Spleen (tissue), 11 donors: ENCODE measurements around the gene MACROD2. TPM values are rescaled to one million over a fixed set of nuclear protein-coding genes. Genes with fewer than 3 reads are reported as not detected.

Source experiments
- DNase-seq: peaks from one replicate; pipeline ENCODE4 v3.0.0-alpha.2; 2020
- H3K27ac ChIP-seq, 8 donors: fragments of 200-600 bp; sonication (generic) in 7 of 8; 1 replicate in 4 of 8; 2 replicates in 4 of 8; pipeline versions ENCODE4 v1.5.0 to v1.8.0; 2016 to 2021; ENCODE audit warnings: inconsistent platforms in 4 of 8, mild to moderate bottlenecking in 4 of 8, moderate library complexity in 1 of 8
- H3K27me3 ChIP-seq, 7 donors: fragments of 200-600 bp; sonication (generic) in 6 of 7; replicated peaks in 1 of 7; 1 replicate in 4 of 7; 2 replicates in 3 of 7; pipeline versions ENCODE4 v1.5.0 to v1.8.0; 2016 to 2021; ENCODE audit warnings: inconsistent platforms in 3 of 7, mild to moderate bottlenecking in 1 of 7
- H3K36me3 ChIP-seq, 6 donors: fragments of 200-600 bp; sonication (generic) in 5 of 6; 1 replicate in 4 of 6; 2 replicates in 2 of 6; pipeline versions ENCODE4 v1.5.0 to v1.8.0; 2016 to 2021; ENCODE audit warnings: inconsistent platforms in 2 of 6
- H3K4me1 ChIP-seq, 6 donors: fragments of 200-600 bp; sonication (generic) in 5 of 6; 1 replicate in 3 of 6; 2 replicates in 3 of 6; pipeline versions ENCODE4 v1.5.0 to v1.8.0; 2016 to 2021; ENCODE audit warnings: inconsistent platforms in 3 of 6
- H3K4me3 ChIP-seq, 8 donors: fragments of 200-600 bp; sonication (generic) in 7 of 8; 1 replicate in 4 of 8; 2 replicates in 4 of 8; pipeline versions ENCODE4 v1.5.0 to v1.8.0; 2016 to 2021; ENCODE audit warnings: inconsistent platforms in 4 of 8, mild to moderate bottlenecking in 4 of 8, moderate library complexity in 2 of 8
- H3K9me3 ChIP-seq, 8 donors: fragments of 200-600 bp; sonication (generic) in 7 of 8; 1 replicate in 4 of 8; 2 replicates in 4 of 8; pipeline versions ENCODE4 v1.5.0 to v1.8.0; 2016 to 2021; ENCODE audit warnings: inconsistent platforms in 4 of 8
- CTCF ChIP-seq, 11 experiments: fragments of 200-600 bp in 7 of 11; fragments of 450-650 bp in 4 of 11; sonication (generic) in 4 of 11; IDR thresholded peaks in 8 of 11; conservative IDR thresholded peaks in 3 of 11; 1 replicate in 7 of 11; 2 replicates in 4 of 11; pipeline versions ENCODE4 v1.4.0 to v1.8.0; 2016 to 2021; ENCODE audit warnings: antibody characterized with exemption in 11 of 11, inconsistent platforms in 4 of 11, mild to moderate bottlenecking in 1 of 11
- POLR2A ChIP-seq, 3 donors: fragments of 450-650 bp; IDR thresholded peaks; one replicate each; pipeline ENCODE4 v1.5.1; 2017; ENCODE audit warnings: antibody characterized with exemption in 3 of 3, mild to moderate bottlenecking in 1 of 3
- POLR2AphosphoS5 ChIP-seq, 3 donors: sonication (generic); formaldehyde crosslinking; IDR thresholded peaks; one replicate each; pipeline ENCODE4 v1.5.1; 2017; ENCODE audit warnings: antibody characterized with exemption in 3 of 3
- WGBS, 5 donors: extraction: QIAGEN DNeasy Blood & Tissue Kit in 3 of 5; methylation state at CpG; one replicate each; pipeline versions ENCODE4 v1.1.5 to v1.1.7; 2013 to 2018; 5-methylcytosine and 5-hydroxymethylcytosine counted together
- intact Hi-C: fragments of 100-400 bp; cut with DNase I; formaldehyde crosslinking; loops from one replicate; pipeline ENCODE4 v1.15.0; 2023; ENCODE audit warnings: low total_unique reads
- polyA plus RNA-seq, 3 donors: library from polyadenylated mRNA; stranded (reverse); fragments of 200-250 nt; gene quantifications; one replicate each; pipeline ENCODE4 v1.2.1, GENCODE V29; 2013
- total RNA-seq, 7 donors: library from RNA; depleted of rRNA in 3 of 7; stranded (reverse); fragments of >200 nt in 3 of 7; fragmentation: NEBNext Ultra II Directional in 4 of 7; extraction: Animal tissue kit (Norgen Biotek cat#: 25700) in 4 of 7; gene quantifications; one replicate each; pipeline versions ENCODE4 v1.1.0 to v1.2.1, GENCODE V29; 2016 to 2021
- donor health status: healthy with polysubstance abuse.
- donor health status: DM: no; HTN: no; CAD: no; lungs with moderate emphysema.
- donor health status: DM: no; HTN: no; CAD: no.
- donor health status: Bipolar disorder and iron deficiency.
- donor health status: healthy.
- donor health status: DM: no; HTN: no; CAD: no.
- donor health status: DM: yes; HTN: yes; CAD: no.

The MACROD2 gene
- total and polyA plus RNA-seq, 10 donors: 1.5 to 4.7 (median 3.4) TPM

GRCh38 chr20:14897608-14898007, 902.3 kb downstream of the MACROD2 start:
- no peaks in the 10 kb centered on the region for H3K4me1 ChIP-seq
- intact Hi-C loops: no loop called here
- H3K4me3 ChIP-seq: no peak overlapping the region
- H3K36me3 ChIP-seq: no peaks in the 10 kb centered on the region
- no peaks in the 10 kb centered on the region for H3K27me3 ChIP-seq
- DNase-seq: no peak
- TF ChIP-seq POLR2AphosphoS5 (IDR thresholded peaks at IDR 0.05): no peak
- TF ChIP-seq POLR2A (IDR thresholded peaks at IDR 0.05): no peak
- TF ChIP-seq CTCF (IDR thresholded peaks at IDR 0.05 in 8 of 11, conservative IDR thresholded peaks at IDR 0.05 in 3 of 11): no peak
- no peak overlapping the region for H3K27ac ChIP-seq
- H3K9me3 ChIP-seq: peaks cover 0 to 7% (median 0%) of the 10 kb centered on the region in 8 donors
- WGBS, 5 donors: 50 to 90% (median 74%) methylated on average over 1 of the region's 1 CpG

GRCh38 chr20:14902432-14903089, 907.2 kb downstream of the MACROD2 start:
- Histone ChIP-seq H3K4me1 (no peaks in the 10 kb centered on the region), H3K36me3 (no peaks in the 10 kb centered on the region), H3K27ac (no peak overlapping the region), H3K9me3 (peaks cover 0 to 7% (median 0%) of the 10 kb centered on the region in 8 donors), H3K27me3 (no peaks in the 10 kb centered on the region), H3K4me3 (no peak overlapping the region)
- 62 to 68% (median 64%) methylated on average over 4 of the region's 4 CpGs for WGBS, 5 donors
- intact Hi-C loops: no loop called here
- no peak for DNase-seq
- TF ChIP-seq CTCF (IDR thresholded peaks at IDR 0.05 in 8 of 11, conservative IDR thresholded peaks at IDR 0.05 in 3 of 11) (no peak), POLR2A (IDR thresholded peaks at IDR 0.05) (no peak)

- Histone ChIP-seq H3K4me3 (no peak overlapping the region), H3K27me3 (no peaks in the 10 kb centered on the region), H3K9me3 (peaks cover 0 to 10% (median 0%) of the 10 kb centered on the region in 8 donors), H3K36me3 (no peaks in the 10 kb centered on the region), H3K27ac (no peak overlapping the region), H3K4me1 (no peaks in the 10 kb centered on the region)
- 77 to 91% (median 86%) methylated on average over 2 of the region's 2 CpGs for WGBS, 5 donors
- no peak for TF ChIP-seq POLR2A (IDR thresholded peaks at IDR 0.05)
- no peak for TF ChIP-seq CTCF (IDR thresholded peaks at IDR 0.05 in 8 of 11, conservative IDR thresholded peaks at IDR 0.05 in 3 of 11)
- no peak for TF ChIP-seq POLR2AphosphoS5 (IDR thresholded peaks at IDR 0.05)
- no peak for DNase-seq
- intact Hi-C loops: no loop called here
Observed at GRCh38 chr20:14906908-14907434, 911.7 kb downstream of the MACROD2 start.

- WGBS, 5 donors: 91 to 100% (median 95%) methylated on average over 2 of the region's 2 CpGs
- intact Hi-C loops: no loop called here
- H3K4me1 ChIP-seq: no peaks in the 10 kb centered on the region
- H3K27ac ChIP-seq: no peak overlapping the region
- H3K36me3 ChIP-seq: no peaks in the 10 kb centered on the region
- H3K27me3 ChIP-seq: no peaks in the 10 kb centered on the region
- no peak overlapping the region for H3K4me3 ChIP-seq
- H3K9me3 ChIP-seq: peaks cover 0 to 5% (median 0%) of the 10 kb centered on the region in 8 donors
- TF ChIP-seq POLR2AphosphoS5 (IDR thresholded peaks at IDR 0.05): no peak
- TF ChIP-seq CTCF (IDR thresholded peaks at IDR 0.05 in 8 of 11, conservative IDR thresholded peaks at IDR 0.05 in 3 of 11): no peak
- no peak for TF ChIP-seq POLR2A (IDR thresholded peaks at IDR 0.05)
- no peak for DNase-seq
Observed at GRCh38 chr20:14910126-14910525, 914.8 kb downstream of the MACROD2 start.
